Measurements from ENCODE around the gene TTC9C.
"Not testable (repeated sequence)": the region's sequence is repeated elsewhere in the genome, so short reads cannot be mapped to it uniquely, and the experiment has no call there.

TTC9C gene

DNA sequence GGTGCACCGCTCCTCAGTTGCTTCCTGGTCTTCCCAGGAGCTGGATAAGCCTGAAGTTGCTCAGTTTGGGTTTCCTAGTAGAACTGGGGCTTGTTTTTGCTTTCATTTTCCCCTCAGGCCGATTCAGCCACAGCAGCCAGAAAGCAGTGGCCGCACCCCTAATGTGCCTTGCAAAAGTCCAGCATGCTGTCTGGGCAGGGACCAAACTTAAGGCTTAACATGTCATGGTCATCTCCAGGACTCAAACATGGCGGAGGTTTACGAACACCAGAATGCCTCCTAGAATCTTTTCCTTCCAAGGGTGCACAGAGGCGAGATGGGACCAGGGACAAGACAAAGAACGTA, 18.3 kb upstream of the TTC9C start:
- no peak for DNase-seq

DNA sequence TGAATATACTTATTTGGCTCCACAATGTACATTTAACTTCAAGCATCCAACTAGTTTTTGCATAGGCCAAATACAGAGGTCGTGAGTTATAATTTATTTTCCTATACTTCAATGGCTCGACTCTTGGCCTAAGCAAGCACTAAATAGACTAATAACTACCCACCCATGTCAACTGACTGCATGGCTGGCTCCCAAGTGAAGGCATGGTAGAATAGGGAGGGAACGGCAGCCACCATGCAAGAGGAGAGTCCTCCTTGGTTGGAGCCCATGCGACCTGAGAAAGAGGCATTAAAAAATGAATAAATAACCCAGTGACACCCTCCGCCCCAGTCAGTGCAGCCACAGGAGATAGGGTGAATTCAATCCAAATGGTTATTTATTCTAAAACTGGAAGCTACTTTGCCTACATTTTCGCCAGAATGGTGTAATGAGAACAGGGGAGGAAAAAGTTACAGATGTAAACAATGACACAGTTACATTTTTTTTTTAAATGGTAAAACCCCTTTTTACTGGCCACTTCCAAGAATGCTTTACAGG, 15.9 kb upstream of the TTC9C start:
- DNase-seq = no peak

DNA sequence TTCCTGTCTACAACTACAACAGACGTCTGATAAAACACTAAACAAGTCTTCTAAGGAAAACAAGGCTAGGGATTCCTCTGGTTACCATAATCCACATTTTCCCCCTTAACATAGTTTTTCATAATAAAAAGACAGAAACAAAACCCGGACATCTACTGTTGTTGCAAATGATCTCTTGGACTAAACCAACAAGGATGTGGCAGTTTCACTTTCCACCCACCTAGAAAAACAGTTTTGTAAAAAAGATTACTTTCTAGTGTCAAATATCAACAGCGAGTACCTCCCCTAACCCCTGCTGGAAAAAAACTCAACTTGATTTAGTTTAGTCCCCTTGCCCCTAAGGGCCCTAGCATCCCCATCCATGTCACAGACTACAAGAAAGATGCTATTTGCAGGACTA, 15.4 kb upstream of the TTC9C start:
- no peak for DNase-seq

DNA sequence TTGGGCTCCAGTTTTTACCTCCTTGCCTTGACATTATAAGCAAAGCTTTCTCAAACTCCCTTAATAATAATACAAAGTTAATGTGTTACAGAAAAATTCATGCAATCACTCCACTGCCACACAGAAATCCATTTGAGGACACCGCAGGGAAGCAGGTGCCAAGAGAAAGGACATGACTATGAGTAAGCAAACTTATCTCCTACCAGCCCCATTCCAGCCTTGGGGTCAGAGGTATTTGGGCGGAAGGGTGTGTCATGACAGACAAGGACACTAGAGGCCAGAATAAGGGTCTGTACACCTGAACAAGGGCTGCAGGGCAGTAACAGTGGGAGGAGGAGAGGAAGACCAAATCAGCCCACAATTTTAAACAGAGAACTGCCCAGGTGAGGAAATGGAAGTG, 14.9 kb upstream of the TTC9C start:
- DNase-seq = no peak

DNA sequence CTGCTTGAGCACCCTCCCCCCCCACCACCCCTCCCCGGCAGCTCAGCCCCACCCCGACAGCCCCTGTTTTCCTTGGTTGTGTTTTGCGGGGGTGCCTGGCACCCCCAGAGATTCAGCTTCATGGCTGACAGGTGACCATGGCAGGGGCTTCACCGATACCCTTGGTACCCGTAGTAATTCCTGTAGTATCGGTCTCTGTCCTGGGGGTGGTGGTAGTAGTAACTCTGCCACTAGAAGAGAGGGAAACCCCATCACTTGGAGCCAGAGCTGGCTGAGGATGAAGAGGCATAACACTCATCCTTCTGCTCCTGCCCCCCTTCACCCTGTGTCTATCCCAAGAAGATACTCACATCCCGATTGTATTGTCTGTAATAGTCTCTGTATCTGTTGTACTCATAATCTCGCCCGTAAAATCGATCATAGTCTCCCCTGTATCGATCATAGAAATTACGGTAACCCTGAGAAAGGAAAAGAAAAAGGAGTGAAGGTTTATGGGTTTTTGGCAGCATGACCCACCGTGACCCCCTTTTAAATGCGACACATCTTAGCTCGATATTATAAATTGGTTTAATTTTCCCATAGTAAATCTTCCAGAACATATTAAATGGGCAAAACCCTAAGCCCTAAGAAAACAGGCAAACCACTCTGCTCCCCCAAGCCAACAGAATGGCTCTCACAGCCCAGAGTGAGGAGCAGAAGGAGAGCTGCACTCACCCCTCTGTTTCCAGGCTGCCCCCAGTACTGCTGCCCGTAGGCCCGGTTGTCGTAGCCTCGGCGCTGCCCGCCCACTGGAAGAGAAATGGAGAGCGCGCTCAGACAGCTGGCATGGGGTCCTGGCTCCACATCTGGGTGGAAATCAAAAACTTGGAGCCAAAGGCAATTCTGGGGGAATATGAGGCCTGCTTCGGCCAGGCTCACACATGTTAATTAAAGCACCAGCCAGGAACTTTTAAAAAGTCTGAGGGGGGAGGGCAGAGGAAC, 12.8 kb upstream of the TTC9C start:
- no peak for DNase-seq

DNA sequence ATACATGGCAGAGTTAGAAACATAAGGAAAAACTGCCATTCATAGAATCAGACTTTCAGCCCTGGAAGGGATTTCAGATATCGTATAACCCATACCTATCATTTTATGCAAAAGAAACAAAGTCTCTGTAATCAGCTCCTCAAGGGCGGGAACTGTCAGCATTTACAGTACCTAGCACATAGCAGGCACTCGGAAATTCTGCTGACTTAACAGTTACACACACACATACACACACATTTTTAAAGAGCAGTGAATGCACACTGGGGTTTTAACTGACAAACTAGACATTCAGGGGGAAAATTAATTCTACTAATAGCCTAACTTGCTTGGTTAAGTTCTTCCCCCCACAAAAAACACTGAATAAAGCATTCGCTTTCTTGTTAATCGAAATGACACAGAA, 12.1 kb upstream of the TTC9C start:
- no peak for DNase-seq

DNA sequence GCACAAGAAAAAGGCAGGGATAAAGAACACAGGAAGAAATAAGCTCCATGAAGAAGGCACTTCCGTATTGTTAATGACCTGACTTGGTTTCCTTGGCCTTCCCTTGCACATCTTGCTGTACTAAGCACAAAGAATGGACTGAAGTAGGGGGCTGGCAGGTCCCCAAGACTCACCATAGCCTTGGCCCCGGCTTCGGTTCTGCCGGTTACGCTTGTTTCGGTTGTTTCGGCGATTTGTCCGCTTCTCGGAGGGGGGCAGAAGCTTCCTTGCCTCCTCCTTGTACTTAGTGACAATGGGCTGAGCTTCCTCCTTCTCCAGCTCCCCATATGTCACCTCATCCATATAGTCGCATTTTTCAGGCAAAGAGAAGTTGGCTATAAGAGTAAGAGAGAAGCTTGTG, 11.5 kb upstream of the TTC9C start:
- no peak for DNase-seq

DNA sequence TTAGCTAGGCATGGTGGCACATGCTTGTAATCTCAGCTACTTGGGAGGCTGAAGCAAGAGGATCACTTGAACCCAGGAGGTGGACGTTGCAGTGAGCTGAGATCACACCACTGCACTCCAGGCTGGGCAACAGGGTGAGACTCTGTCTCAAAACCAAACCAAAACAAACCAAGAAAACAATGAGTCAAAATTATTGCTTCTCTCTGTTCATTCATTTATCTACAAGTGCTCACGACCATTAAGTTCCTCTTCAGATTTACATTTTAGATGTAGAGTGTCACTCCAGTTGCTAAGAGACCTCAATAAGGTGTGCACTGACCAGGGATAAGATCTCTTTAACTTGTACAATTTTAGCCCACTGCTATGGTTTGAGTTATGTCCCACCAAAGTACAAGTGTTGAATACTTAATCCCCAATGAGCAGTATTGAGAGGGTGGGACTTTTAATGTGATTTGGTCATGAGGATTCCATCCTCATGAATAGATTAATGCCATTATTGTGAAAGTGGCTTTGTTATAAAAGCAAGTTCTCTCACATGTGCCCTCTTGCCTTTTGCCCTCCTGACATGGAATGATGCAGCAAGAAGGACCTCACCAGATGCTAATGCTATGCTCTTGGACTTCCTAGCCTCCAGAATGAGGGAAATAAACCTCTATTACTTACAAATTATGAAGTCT, 8.8 kb upstream of the TTC9C start:
- DNase-seq = no peak

DNA sequence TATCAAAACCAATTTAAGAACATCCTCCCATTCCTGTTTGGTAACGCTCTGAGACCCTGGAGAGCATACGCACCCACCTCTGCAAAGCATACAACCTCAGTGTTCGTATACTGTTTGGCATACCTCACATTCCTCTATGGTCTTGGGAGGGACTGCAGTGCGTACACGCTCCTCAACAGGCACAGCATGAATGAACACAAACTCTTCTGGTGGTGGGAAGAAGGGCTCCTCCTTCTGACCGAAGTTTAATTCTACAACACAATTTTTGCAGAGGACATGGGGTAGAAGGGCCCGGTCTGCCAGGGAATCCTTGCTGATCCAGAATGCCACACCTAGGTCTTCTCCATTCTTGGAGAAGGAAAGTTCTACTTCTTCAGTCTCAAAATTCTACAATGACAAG, 6.3 kb upstream of the TTC9C start:
- peak; percentile 56 for DNase-seq

DNA sequence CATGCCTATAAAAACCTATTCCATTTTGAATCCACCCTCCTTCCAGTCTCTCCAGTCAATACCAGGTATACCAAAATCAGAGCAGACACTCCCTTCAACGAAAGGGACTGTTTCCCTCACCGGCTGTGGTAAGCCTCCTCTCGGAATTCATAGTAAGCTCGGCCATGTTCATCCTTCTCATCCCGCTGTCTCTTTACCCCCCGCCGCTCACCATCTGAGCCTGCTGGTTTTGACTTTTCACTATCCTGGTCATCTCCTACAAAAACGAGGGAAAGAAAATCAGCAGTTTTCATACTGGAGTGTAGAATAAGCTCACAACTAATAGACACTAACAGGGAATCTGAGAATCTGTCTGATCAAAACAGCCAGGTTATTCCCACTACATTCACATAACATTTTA, 4.1 kb upstream of the TTC9C start:
- DNase-seq = no peak

DNA sequence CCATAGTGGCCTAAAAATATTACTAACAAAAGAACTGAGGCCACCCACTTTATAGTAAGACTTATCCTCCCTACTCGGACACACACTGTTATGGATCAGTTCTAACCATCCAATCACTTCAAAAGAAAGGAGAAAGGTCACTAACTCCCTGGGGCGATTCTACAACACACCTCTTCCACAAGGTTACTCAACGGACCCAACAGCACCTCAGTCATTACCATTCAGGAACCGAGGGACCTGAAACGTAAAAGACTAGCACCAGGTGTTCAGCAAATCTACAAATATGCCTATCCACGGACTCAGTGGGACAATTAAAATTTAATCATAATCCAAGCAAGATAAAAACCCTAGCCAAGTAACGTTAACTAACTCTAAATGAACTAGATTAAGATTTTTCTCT, 2.6 kb upstream of the TTC9C start:
- DNase-seq = no peak

DNA sequence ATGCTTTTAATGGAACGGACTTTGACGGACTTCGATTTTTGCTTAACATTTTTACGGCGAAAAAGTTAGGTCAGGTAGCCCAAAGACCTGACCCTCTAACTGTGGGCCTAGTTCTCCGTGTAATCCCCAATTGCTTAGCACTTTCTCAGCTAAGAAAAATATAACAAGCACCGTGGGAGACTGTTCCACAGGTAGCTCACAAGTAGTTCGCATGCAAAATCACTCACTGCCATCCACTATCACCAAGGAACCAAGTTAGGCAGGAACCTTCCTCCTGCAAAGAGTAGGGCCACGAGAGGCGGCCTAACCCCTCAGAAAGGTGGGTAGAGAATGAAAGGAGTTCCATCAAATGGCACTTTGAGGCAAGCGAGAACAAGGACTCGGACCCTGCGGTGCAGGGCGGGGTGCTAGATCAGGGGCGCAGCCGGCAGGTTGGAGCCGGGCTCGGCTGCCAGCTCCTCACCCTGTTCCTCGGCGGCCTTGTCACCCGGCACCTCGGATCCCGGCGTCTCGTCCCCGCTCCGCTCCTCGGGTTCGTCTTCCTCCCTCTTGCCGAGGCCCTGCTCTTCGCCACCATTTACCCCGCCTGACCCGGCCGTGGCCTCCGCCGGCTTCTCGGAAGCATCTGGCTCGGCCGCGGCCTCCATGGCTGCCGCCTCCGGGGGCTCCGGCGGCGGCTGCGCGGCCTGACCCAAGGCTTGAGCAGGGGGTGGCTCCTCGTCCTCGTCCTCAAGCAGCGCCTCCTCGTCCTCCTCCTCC, 2.0 kb upstream of the TTC9C start:
- no peak for DNase-seq

DNA sequence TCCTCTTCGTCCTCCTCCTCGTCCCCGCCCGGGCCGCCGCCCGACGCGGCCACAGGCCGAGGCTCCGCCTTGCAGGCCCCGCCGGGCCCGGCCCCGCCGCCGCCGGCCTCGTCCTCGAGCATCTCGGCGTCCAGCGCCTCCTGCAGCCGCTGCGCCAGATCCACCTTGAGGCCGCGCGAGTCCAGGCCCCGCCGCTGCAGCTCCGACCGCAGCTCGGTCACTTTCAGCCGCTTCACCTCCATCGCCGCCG, 1.4 kb upstream of the TTC9C start:
- no peak for DNase-seq

DNA sequence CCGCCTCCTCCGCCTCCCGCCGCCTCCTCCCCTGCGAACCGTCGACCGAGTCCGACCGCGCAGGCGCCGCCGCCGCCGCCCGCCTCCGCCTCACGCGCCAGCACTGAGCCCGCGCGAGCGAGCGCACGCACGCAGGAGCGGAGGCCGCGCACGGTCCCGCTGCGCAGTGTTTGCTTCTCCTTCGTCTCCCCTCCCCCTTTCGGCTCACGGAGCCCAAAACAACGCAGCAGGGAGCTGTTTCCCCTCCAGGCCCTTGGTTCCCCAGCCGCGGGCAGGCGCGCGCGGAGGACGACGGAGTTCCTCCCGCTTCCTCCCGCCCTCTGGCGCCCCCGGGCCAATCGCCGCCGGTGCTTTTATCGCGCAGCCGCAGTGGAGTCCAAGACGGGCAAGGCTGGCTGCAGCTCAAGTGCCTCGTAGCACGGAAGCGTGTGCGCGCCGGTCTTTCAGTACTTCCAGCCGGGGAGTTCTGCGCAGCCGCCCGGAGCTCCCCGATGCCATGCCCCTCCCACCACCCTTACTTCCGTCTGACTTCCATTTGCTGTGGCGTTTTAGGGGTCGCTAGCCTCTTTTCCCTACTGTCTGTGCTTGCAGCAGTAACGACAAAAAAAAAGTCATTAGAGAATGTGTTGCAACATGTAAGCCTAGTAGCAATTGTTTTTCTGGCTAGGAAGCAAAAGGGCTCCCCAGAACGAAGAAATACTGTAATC, 968 bp upstream of the TTC9C start, which contains the start of gene HNRNPUL2:
Gene HNRNPUL2 (minus strand): TSS at position 293 of the 707 bp plus-strand sequence. CDS start 301 bp downstream, outside the sequence.
- peak; percentile 100 for DNase-seq

DNA sequence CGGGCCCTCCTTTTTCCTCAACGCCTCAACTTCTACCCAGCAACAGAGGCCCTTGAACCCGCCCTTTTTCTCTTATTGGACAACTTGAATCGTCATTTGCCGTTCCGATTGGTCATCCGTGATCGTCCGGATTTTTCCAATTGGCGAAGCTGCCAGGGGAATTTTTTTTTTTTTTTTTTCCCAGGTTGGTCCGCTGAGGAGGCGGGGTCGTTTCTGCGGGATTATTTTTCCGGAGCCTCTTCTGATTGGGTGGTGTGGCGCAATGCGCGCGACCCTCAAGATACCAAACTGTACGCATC, 465 bp upstream of the TTC9C start:
- peak; percentile 99 for DNase-seq

DNA sequence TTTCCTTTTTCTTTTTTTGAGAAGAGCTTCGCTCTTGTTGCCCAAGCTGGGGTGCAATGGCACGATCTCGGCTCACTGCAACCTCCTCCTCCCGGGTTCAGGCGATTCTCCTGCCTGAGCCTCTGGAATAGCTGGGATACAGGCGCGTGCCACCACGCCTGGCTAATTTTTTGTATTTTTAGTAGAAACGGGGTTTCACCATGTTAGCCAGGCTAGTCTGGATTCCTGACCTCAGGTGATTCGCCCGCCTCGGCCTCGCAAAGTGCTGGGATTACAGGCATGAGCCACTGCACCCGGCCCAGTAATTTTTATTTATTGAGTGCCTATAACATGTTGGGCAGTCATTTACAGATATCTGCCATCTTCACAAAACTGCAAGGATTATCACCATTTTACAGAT, 1.8 kb downstream of the TTC9C start:
- not testable (repeated sequence) for DNase-seq

DNA sequence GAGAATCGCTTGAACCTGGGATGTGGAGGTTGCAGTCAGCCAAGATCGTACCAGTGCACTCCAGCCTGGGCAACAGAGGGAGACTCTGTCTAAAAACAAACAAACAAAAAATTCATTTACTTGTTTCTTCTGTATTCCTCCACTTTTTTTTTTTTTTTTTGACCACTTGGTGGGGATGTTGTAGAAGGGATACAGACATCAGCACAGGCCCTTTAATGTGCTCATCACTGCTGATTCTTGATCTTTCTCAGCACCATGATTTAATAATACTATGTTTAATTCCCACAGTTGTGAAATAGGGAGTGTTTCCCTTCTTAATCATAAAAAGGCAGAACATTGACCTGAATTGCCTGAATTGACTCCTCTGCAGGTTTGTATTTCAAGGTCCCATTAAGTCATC, 4.5 kb downstream of the TTC9C start:
- DNase-seq = peak; percentile 27

DNA sequence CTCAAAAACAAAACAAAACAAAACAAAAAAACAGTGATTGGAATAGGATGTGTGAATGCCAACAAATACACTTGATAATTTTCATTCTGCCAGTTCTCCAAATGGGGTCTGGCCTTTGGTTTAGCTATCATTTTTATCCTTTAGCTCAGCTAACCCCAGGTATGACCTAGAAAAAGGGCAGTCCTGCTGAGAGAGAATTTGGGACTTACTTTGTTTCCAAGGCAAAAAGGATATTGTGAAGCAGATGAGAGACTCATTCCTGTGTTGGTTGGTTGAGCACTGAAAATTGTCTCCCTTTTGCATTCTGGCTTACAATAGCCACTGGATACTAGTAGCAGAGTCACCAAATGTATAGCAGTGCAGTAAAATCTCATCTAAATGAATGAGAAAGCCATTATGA, 8.9 kb downstream of the TTC9C start:
- DNase-seq = no peak

DNA sequence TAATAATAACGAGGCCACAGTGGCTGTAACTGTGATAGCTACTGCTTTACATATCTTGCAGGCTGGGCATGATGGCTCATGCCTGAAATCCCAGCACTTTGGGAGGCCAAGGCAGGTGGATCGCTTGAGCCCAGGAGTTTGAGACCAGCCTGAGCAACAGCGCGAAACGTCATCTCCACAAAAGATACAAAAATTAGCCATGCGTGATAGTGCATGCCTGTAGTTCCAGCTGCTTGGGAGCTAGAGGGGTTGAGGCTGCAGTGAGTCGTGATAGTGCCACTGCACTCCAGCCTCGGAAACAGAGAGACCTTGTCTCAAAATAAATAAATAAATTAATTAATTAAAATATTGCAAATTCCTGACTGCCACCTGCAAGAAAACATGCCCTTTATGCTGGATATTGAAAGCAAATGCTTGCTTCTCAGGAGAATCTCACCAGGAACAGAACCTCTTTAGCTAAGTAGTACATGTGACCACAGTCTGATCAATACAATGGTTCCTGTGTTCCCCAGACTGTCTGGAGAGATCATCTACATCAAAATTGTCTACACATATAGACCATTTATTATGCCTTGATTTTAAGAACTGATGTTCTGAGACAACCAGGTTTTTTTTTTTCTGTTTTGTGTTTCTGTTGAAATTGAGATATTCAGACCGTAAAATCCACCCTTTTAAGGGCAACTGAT, 19.3 kb downstream of the TTC9C start:
- DNase-seq = no peak

DNA sequence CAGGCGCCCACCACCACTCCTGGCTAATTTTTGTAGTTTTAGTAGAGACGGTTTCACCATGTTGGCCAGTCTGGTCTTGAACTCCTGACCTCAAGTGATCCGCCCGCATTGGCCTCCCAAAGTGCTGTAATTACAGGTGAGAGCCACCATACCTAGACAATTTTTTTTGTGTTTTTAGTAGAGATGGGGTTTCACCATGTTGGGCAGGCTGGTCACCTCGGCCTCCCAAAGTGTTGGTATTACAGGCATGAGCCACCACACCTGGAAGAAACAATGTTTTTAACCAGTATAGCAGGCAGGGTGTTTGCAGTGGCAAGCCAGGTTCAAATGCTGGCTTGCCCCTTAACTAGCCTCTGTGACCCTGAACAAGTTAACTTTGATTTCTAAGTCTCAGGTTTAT, 21.6 kb downstream of the TTC9C start:
- not testable (repeated sequence) for DNase-seq

DNA sequence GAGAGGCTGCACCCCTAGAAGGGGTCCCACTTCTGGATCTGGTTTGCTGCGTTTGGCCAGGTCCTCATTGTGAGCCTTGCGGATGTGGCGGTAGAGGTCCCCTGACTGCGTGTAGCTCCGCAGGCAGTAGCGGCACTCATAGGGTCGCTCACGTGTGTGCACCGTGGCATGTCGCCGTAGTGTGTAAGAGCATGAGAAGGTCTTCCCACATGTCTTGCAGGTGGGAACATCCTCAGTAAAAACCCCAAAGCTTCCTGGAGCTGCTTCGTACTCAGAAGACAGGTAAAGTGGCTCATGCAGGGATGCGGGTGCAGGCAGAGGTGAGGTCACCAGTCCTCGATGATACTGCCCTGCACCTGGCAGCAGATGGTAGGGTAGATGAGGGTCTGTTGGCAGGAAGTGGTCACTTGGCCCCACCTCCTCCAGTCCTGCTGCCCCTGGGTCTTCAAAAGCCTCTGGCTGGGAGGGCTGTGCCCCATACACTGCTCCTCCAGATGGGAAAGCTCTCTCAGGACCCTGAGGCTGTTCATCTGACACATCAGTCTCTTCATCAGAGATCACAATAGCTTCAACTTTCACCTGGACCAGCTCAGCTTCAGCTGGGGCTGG, 24.0 kb downstream of the TTC9C start:
- no peak for DNase-seq

Data from fibroblast of skin of scalp (primary cell).